MG63 (cell line): ENCODE data around the gene TGFBRAP1. TPM values are rescaled to one million over a fixed set of nuclear protein-coding genes. Genes with fewer than 3 reads are reported as not detected.
"Not testable (repeated sequence)": the region's sequence is repeated elsewhere in the genome, so short reads cannot be mapped to it uniquely, and the experiment has no call there.

ENCODE experiments used
- DNase-seq: peaks from one replicate; pipeline ENCODE4 v3.0.0-alpha.2; 2020
- H3K27me3 ChIP-seq: fragments of 250-450 bp; sonication (Bioruptor Pico); 2 replicates; pipeline ENCODE4 v1.5.1; 2020; ENCODE audit warnings: mild to moderate bottlenecking, moderate library complexity
- H3K36me3 ChIP-seq: fragments of 250-450 bp; sonication (Bioruptor Pico); 2 replicates; pipeline ENCODE4 v1.5.1; 2020; ENCODE audit warnings: mild to moderate bottlenecking, moderate library complexity
- H3K4me3 ChIP-seq: fragments of 250-450 bp; sonication (Bioruptor Pico); 2 replicates; pipeline ENCODE4 v1.5.1; 2020; ENCODE audit warnings: mild to moderate bottlenecking, moderate library complexity
- H3K9me3 ChIP-seq: fragments of 250-450 bp; sonication (Bioruptor Pico); 2 replicates; pipeline ENCODE4 v1.5.1; 2020; ENCODE audit warnings: mild to moderate bottlenecking, moderate library complexity
- total RNA-seq: library from RNA; depleted of rRNA; stranded (reverse); fragments of >200 nt; shearing (Covaris generic); gene quantifications from 2 replicates; pipeline ENCODE4 v1.2.3, GENCODE V29; 2014; ENCODE audit warnings: low replicate concordance

TGFBRAP1 gene
- total RNA-seq, 1 experiment from 2014 or later = 15.7 TPM

DNA sequence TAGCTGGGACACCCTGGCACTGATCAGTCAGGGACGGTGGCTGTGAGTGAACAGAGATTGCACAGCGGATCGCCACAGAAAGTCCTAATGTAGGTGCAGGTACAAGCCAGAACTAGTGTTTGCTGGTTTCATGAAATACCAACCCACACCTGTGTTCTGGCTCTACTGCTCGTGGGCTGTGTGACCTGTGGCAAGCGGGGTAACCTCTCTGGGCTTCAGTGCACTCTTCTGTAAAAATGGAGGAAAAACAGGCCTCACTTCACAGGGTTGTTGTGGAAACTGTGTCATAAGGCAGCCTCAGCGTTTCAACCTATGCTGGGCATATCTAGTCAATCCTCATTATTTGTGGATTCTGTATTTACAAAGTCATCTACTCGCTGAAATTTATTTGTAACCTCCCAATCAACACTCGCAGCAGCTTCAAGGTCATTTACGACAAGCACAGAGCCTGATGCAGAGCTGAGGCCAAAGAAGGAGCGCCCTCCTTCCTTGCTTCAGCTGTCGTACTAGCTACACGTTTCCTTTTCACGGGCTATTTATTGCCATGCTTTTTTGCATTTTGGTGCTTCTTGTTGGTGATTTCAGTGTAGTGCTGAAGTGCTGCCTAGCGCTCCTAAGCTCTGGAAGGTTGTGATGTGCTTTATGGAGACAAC, 58.0 kb downstream of the TGFBRAP1 start:
- no peak for DNase-seq
- Histone ChIP-seq H3K9me3 (no peaks in the 10 kb centered on the region), H3K36me3 (peaks cover 16% of the 10 kb centered on the region), H3K27me3 (no peaks in the 10 kb centered on the region), H3K4me3 (no peak overlapping the region)

GRCh38 chr2:105269426-105269825, 60.1 kb downstream of the TGFBRAP1 start:
- no peaks in the 10 kb centered on the region for H3K27me3 ChIP-seq
- no peak for DNase-seq
- peaks cover 11% of the 10 kb centered on the region for H3K36me3 ChIP-seq
- H3K4me3 ChIP-seq = no peak overlapping the region
- no peaks in the 10 kb centered on the region for H3K9me3 ChIP-seq

GRCh38 chr2:105262651-105263091, 66.9 kb downstream of the TGFBRAP1 start:
- Histone ChIP-seq H3K27me3 (no peaks in the 10 kb centered on the region), H3K4me3 (no peak overlapping the region), H3K36me3 (peaks cover 2% of the 10 kb centered on the region), H3K9me3 (no peaks in the 10 kb centered on the region)
- no peak for DNase-seq

- Histone ChIP-seq H3K9me3 (no peaks in the 10 kb centered on the region), H3K4me3 (no peak overlapping the region), H3K27me3 (no peaks in the 10 kb centered on the region), H3K36me3 (no peaks in the 10 kb centered on the region; the same call in 1 of the 2 replicates)
- DNase-seq = peak; percentile 65
Observed at GRCh38 chr2:105261061-105261460, 68.5 kb downstream of the TGFBRAP1 start.

- no peaks in the 10 kb centered on the region for H3K9me3 ChIP-seq
- no peak for DNase-seq
- H3K27me3 ChIP-seq = no peaks in the 10 kb centered on the region
Observed at GRCh38 chr2:105258835-105259350, 70.6 kb downstream of the TGFBRAP1 start.

GRCh38 chr2:105257981-105258380, 71.6 kb downstream of the TGFBRAP1 start:
- H3K36me3 ChIP-seq = no peaks in the 10 kb centered on the region; the same call in 1 of the 2 replicates
- DNase-seq = no peak
- no peak overlapping the region for H3K4me3 ChIP-seq
- no peaks in the 10 kb centered on the region for H3K27me3 ChIP-seq
- H3K9me3 ChIP-seq = no peaks in the 10 kb centered on the region

More at GRCh38 chr2:105258835-105259350, 70.6 kb downstream of the TGFBRAP1 start:
- no peaks in the 10 kb centered on the region; the same call in 1 of the 2 replicates for H3K36me3 ChIP-seq
- no peak overlapping the region for H3K4me3 ChIP-seq

DNA sequence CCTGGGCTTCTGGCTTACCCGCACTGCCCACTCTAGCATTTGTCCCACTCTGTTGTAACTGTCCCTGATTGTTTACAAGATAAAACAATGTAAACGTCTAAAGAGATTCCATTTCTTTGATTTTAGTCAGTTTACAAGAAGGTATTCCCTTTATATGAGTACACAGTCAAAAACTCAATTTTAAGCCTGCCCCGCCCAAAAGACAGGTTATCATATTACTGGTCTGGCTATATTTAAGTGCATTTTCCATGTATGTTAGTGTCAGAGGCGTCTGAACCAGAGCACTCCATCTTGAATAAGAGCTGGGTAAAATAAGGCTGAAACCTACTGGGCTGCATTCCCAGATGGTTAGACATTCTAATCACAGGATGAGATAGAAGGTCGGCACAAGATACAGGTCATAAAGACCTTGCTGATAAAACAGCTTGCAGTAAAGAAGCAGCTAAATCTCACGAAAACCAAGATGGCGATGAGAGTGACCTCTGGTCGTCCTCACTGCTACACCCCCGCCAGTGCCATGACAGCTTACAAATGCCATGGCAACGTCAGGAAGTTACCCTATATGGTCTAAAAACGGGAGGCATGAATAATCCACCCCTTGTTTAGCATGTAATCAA, 73.0 kb downstream of the TGFBRAP1 start:
- no peak for DNase-seq
- H3K36me3 ChIP-seq = no peaks in the 10 kb centered on the region

GRCh38 chr2:105255979-105256378, 73.6 kb downstream of the TGFBRAP1 start:
- H3K4me3 ChIP-seq = no peak overlapping the region
- H3K27me3 ChIP-seq = no peaks in the 10 kb centered on the region
- no peak for DNase-seq
- no peaks in the 10 kb centered on the region for H3K9me3 ChIP-seq
- no peaks in the 10 kb centered on the region for H3K36me3 ChIP-seq

More for the DNA sequence above, 73.0 kb downstream of the TGFBRAP1 start:
- no peaks in the 10 kb centered on the region for H3K27me3 ChIP-seq
- no peak overlapping the region for H3K4me3 ChIP-seq
- H3K9me3 ChIP-seq = no peaks in the 10 kb centered on the region

GRCh38 chr2:105254531-105255210, 74.9 kb downstream of the TGFBRAP1 start:
- H3K27me3 ChIP-seq = no peaks in the 10 kb centered on the region
- DNase-seq = no peak
- H3K36me3 ChIP-seq = no peaks in the 10 kb centered on the region
- no peaks in the 10 kb centered on the region for H3K9me3 ChIP-seq
- H3K4me3 ChIP-seq = no peak overlapping the region

- Histone ChIP-seq H3K27me3 (0 out of 2 replicates have a peak, but pooled peaks cover 2% of the 10 kb centered on the region), H3K36me3 (no peaks in the 10 kb centered on the region), H3K9me3 (no peaks in the 10 kb centered on the region), H3K4me3 (no peak overlapping the region)
- DNase-seq = no peak
Observed at GRCh38 chr2:105252271-105252670, 77.3 kb downstream of the TGFBRAP1 start.

DNA sequence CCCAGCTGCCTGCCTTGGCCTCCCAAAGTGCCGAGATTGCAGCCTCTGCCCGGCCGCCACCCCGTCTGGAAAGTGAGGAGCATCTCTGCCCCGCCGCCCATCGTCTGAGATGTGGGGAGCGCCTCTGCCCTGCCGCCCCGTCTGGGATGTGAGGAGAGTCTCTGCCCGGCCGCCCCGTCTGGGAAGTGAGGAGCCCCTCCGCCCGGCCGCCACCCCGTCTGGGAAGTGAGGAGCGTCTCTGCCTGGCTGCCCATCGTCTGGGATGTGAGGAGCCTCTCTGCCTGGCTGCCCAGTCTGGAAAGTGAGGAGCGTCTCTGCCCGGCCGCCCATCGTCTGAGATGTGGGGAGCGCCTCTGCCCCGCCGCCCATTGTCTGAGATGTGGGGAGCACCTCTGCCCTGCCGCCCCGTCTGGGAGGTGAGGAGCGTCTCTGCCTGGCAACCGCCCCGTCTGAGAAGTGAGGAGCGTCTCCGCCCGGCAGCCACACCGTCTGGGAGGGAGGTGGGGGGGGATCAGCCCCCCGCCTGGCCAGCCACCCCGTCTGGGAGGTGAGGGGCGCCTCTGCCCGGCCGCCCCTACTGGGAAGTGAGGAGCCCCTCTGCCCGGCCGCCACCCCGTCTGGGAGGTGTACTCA, 78.4 kb downstream of the TGFBRAP1 start:
- not testable (repeated sequence) for H3K27me3 ChIP-seq, H3K9me3 ChIP-seq, H3K36me3 ChIP-seq, DNase-seq
- H3K4me3 ChIP-seq = peak overlapping the region; percentile 21

DNA sequence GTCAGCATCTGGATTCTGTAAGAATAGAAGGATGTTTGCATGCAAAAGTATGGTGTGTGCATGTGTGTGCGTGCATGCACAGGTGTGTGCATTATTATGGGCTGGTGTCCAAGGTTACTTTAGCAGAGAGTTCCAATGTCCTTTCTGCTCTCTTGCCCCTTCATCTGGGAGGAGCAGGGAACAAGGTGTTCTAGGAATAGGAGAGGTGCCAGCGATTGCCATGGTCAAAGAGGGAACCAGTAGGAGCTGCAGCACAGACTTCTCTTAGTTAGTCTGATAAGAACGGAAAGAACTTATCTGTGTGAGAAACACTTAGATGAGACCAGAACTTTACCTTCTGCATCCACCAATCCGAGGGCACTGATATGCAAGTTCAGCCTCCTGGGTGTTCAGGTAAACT, 79.6 kb downstream of the TGFBRAP1 start:
- 0 out of 2 replicates have a peak, but pooled peaks cover 2% of the 10 kb centered on the region for H3K27me3 ChIP-seq
- no peak overlapping the region for H3K4me3 ChIP-seq
- H3K36me3 ChIP-seq = no peaks in the 10 kb centered on the region
- DNase-seq = no peak
- no peaks in the 10 kb centered on the region for H3K9me3 ChIP-seq

DNA sequence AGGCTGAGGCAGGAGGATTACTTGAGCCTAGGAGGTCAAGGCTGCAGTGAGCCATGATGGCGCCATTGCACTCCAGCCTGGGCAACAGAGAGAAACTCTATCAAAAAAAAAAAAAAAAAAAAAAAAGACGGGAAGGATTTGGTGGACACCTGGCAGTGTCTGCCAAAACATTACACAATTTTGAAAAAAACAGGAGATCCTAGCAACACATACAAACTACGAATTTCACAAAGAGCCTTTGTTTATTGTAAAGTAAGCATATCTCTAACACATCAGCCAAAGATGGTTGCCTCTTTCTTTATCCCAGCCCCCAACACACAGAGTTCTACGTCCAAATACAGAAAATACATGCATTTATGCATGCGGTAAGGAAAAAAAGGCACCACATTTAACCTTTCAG, 80.4 kb downstream of the TGFBRAP1 start:
- Histone ChIP-seq H3K36me3 (no peaks in the 10 kb centered on the region), H3K9me3 (no peaks in the 10 kb centered on the region), H3K4me3 (no peak overlapping the region), H3K27me3 (0 out of 2 replicates have a peak, but pooled peaks cover 2% of the 10 kb centered on the region)
- no peak for DNase-seq

DNA sequence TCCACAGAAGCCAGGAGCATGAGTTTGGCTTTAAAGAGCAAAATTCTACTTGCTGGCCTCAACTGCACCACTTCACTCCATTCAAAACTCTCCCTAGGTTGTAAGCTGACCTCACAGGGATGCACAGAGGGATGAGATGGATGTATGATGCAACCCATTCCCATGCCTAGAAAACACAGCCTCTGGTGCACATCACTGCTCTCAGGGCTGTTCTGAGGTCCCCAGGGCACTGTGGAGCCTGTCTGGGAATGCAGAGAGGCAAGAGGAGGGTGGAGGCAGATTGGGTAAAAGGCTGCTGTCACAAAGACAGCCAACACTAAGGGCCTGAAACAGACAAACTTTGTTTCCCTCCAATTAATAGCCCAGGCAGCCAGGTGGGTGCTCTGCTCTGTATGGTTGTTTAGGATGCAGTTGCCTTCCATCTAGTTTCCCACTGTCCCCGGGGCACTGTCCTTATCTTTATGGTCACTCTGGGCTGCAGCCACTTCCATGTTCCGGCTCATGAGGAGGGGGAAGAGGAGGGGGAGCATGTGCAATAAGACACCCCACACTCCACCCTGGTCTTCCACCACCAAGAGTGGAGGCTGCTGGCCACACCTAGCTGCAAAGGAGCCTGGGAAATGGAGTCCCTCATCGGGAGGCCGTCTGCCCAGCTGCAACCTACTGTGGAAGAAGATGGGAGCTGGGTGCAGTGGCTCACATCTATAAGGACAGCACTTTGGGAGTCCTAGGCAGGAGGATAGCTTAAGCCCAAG, 81.0 kb downstream of the TGFBRAP1 start:
- H3K4me3 ChIP-seq = no peak overlapping the region
- 0 out of 2 replicates have a peak, but pooled peaks cover 2% of the 10 kb centered on the region for H3K27me3 ChIP-seq
- no peaks in the 10 kb centered on the region for H3K36me3 ChIP-seq
- DNase-seq = no peak
- no peaks in the 10 kb centered on the region for H3K9me3 ChIP-seq

DNA sequence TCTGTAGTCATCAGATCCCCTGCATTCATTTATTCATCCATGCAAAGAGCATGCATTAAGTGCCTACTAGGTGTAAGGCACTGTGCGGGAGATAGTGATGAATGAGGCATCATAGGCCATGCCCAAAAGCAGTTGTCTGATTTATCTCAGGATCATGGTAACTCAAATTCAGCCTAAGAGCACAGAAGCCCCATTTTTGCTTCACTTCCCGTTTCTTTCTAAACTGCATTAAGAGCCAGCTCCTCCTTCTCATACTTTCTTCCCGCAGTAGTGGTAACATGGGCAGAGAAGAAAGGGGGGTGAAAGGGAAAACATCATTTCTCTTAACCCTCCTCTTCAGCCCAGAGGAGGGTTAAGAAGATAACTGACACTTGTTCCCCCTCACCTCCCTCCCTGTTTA, 85.1 kb downstream of the TGFBRAP1 start:
- Histone ChIP-seq H3K27me3 (0 out of 2 replicates have a peak, but pooled peaks cover under 1% of the 10 kb centered on the region), H3K4me3 (no peak overlapping the region), H3K9me3 (no peaks in the 10 kb centered on the region), H3K36me3 (no peaks in the 10 kb centered on the region)
- no peak for DNase-seq

- Histone ChIP-seq H3K9me3 (no peaks in the 10 kb centered on the region), H3K27me3 (no peaks in the 10 kb centered on the region), H3K36me3 (no peaks in the 10 kb centered on the region), H3K4me3 (no peak overlapping the region)
- DNase-seq = no peak
Observed at GRCh38 chr2:105243961-105244360, 85.6 kb downstream of the TGFBRAP1 start.
